GM23338 (cell line): ENCODE measurements around the gene AP2A1. TPM values are rescaled to one million over a fixed set of nuclear protein-coding genes. Genes with fewer than 3 reads are reported as not detected.

Source experiments
- ATAC-seq: fragments of 200-7000 bp; cut with Tn5 transposase; 3 replicates; pipeline ENCODE4 v1.9.1; 2020
- DNase-seq: peaks from one replicate; pipeline ENCODE4 v3.0.0-alpha.2; 2015; ENCODE audit warnings: low spot score
- H2AFZ ChIP-seq: fragments of 200-600 bp; sonication (generic); 2 replicates; pipeline ENCODE4 v1.8.0; 2016; ENCODE audit warnings: antibody characterized with exemption, mild to moderate bottlenecking, moderate library complexity
- H3F3A ChIP-seq: fragments of 200-600 bp; sonication (generic); replicated peaks from 2 replicates; pipeline ENCODE4 v1.8.0; 2017; ENCODE audit warnings: antibody characterized with exemption, mixed run types, low read depth
- H3K27ac ChIP-seq: fragments of 200-600 bp; sonication (generic); 2 replicates; pipeline ENCODE4 v1.6.1; 2016; ENCODE audit warnings: low read depth
- H3K27me3 ChIP-seq: fragments of 200-600 bp; sonication (generic); 2 replicates; pipeline ENCODE4 v1.8.0; 2016; ENCODE audit warnings: mild to moderate bottlenecking, mixed run types, moderate library complexity; ENCODE audit not compliant: insufficient read depth
- H3K36me3 ChIP-seq: fragments of 200-600 bp; sonication (generic); 2 replicates; pipeline ENCODE4 v1.8.0; 2016; ENCODE audit warnings: mild to moderate bottlenecking; ENCODE audit not compliant: insufficient read depth
- H3K4me1 ChIP-seq: fragments of 200-600 bp; sonication (generic); 2 replicates; pipeline ENCODE4 v1.8.0; 2016; ENCODE audit warnings: mild to moderate bottlenecking, moderate library complexity; ENCODE audit not compliant: insufficient read depth
- H3K4me2 ChIP-seq: fragments of 200-600 bp; sonication (generic); 2 replicates; pipeline ENCODE4 v1.7.1; 2017; ENCODE audit warnings: mixed run types
- H3K4me3 ChIP-seq: fragments of 200-600 bp; sonication (generic); 2 replicates; pipeline ENCODE4 v1.6.1; 2016; ENCODE audit warnings: mixed run types
- H3K79me2 ChIP-seq: fragments of 200-600 bp; sonication (generic); replicated peaks from 2 replicates; pipeline ENCODE4 v1.8.0; 2017; ENCODE audit warnings: mild to moderate bottlenecking; ENCODE audit not compliant: insufficient read depth
- H3K9me2 ChIP-seq: fragments of 200-600 bp; sonication (generic); 2 replicates; pipeline ENCODE4 v1.8.0; 2017; ENCODE audit not compliant: insufficient read depth
- H4K20me1 ChIP-seq: fragments of 200-600 bp; sonication (generic); replicated peaks from 2 replicates; pipeline ENCODE4 v1.8.0; 2017; ENCODE audit warnings: mild to moderate bottlenecking; ENCODE audit not compliant: insufficient read depth
- H3K27ac Mint-ChIP-seq: 2 replicates; pipeline ENCODE4 v1.8.0; 2020; ENCODE audit warnings: inconsistent platforms, mild to moderate bottlenecking, moderate library complexity, mixed read lengths
- H3K27me3 Mint-ChIP-seq: 3 replicates; pipeline ENCODE4 v1.8.0; 2022; ENCODE audit warnings: low read depth, mild to moderate bottlenecking, moderate library complexity, mixed read lengths, inconsistent platforms; ENCODE audit not compliant: insufficient read depth, poor library complexity
- H3K36me3 Mint-ChIP-seq: 3 replicates; pipeline ENCODE4 v1.8.0; 2021; ENCODE audit warnings: low read depth, mild to moderate bottlenecking, inconsistent platforms, moderate library complexity, mixed read lengths
- H3K4me1 Mint-ChIP-seq: 3 replicates; pipeline ENCODE4 v1.8.0; 2020; ENCODE audit warnings: mild to moderate bottlenecking, inconsistent platforms, mixed read lengths
- H3K4me3 Mint-ChIP-seq: 3 replicates; pipeline ENCODE4 v1.8.0; 2021; ENCODE audit warnings: moderate library complexity, mild to moderate bottlenecking, inconsistent platforms, mixed read lengths
- H3K9me3 Mint-ChIP-seq: 3 replicates; pipeline ENCODE4 v1.8.0; 2020; ENCODE audit warnings: moderate library complexity, mild to moderate bottlenecking, inconsistent platforms, mixed read lengths
- CREB1 ChIP-seq: fragments of 250-450 bp; sonication (Bioruptor Pico); IDR thresholded peaks from 2 replicates; pipeline ENCODE4 v1.5.0; 2020; ENCODE audit warnings: low read depth, mild to moderate bottlenecking, moderate library complexity
- CTCF ChIP-seq, 2 experiments: fragments of 200-600 bp in 1 of 2; sonication (generic) in 1 of 2; conservative IDR thresholded peaks; 2 replicates each; pipeline versions ENCODE4 v1.5.1 to v1.6.1; 2016 to 2017; ENCODE audit warnings: antibody characterized with exemption in 2 of 2, low read depth in 2 of 2, mild to moderate bottlenecking in 2 of 2, moderate library complexity in 1 of 2
- EZH2 ChIP-seq: fragments of 200-600 bp; sonication (generic); IDR thresholded peaks from one replicate; pipeline ENCODE4 v1.8.0; 2017; ENCODE audit warnings: antibody characterized with exemption, mild to moderate bottlenecking, low read depth; ENCODE audit not compliant: unreplicated experiment
- EZH2phosphoT487 ChIP-seq: fragments of 200-600 bp; sonication (generic); IDR thresholded peaks from one replicate; pipeline ENCODE4 v1.8.1; 2018; ENCODE audit warnings: antibody characterized with exemption; ENCODE audit not compliant: unreplicated experiment
- JUNB ChIP-seq: IDR thresholded peaks from one replicate; pipeline ENCODE4 v1.6.1; 2016; ENCODE audit warnings: antibody characterized with exemption; ENCODE audit not compliant: unreplicated experiment
- NANOG ChIP-seq: IDR thresholded peaks from 2 replicates; pipeline ENCODE4 v1.6.1; 2016; ENCODE audit warnings: antibody characterized with exemption, borderline replicate concordance
- POLR2AphosphoS5 ChIP-seq: IDR thresholded peaks from 2 replicates; pipeline ENCODE4 v1.6.1; 2016; ENCODE audit warnings: antibody characterized with exemption, low read depth
- STAT1 ChIP-seq: IDR thresholded peaks from one replicate; pipeline ENCODE4 v1.6.1; 2016; ENCODE audit warnings: antibody characterized with exemption; ENCODE audit not compliant: unreplicated experiment
- ZNF114 ChIP-seq: fragments of 250-450 bp; sonication (Bioruptor Pico); IDR thresholded peaks from 2 replicates; pipeline ENCODE4 v1.5.0; 2020; ENCODE audit warnings: mild to moderate bottlenecking, moderate library complexity
- ZNF331 ChIP-seq: fragments of 250-450 bp; sonication (Bioruptor Pico); IDR thresholded peaks from 2 replicates; pipeline ENCODE4 v1.5.0; 2020; ENCODE audit warnings: low read depth, mild to moderate bottlenecking, moderate library complexity
- polyA plus RNA-seq: library from polyadenylated mRNA; unstranded; fragments of >200 nt; fragmentation: Nextera tagmentation; extraction: Ambion mirVana; gene quantifications from 2 replicates; pipeline ENCODE4 v1.2.1, GENCODE V29; 2016
- total RNA-seq: library from RNA; depleted of rRNA; stranded (reverse); fragments of >200 nt; shearing (Covaris generic); gene quantifications from 2 replicates; pipeline ENCODE4 v1.2.3, GENCODE V29; 2014
- TF ChIP-seq, protein P1 (sequence below): IDR thresholded peaks from 2 replicates; pipeline ENCODE4 v1.6.1; 2016; ENCODE audit warnings: antibody characterized with exemption
- TF ChIP-seq, protein P2 (sequence below): IDR thresholded peaks from one replicate; pipeline ENCODE4 v1.6.1; 2018; ENCODE audit warnings: antibody characterized with exemption; ENCODE audit not compliant: unreplicated experiment
- TF ChIP-seq, protein P3 (sequence below): fragments of 250-450 bp; sonication (Bioruptor Pico); IDR thresholded peaks from 2 replicates; pipeline ENCODE4 v1.5.0; 2020; ENCODE audit warnings: mild to moderate bottlenecking, moderate library complexity

Gene AP2A1
- total and polyA plus RNA-seq, 2 experiments from 2014 or later, result 34.1 to 129 TPM

- H3K4me3 ChIP-seq, result no peak overlapping the region
- no peak overlapping the region for H2AFZ ChIP-seq
- no peak overlapping the region for H3K4me2 ChIP-seq
- 0 out of 2 replicates have a peak, but pooled peaks cover 12% of the 10 kb centered on the region for H3F3A ChIP-seq
- no peaks in the 10 kb centered on the region for H4K20me1 ChIP-seq
- peak; percentile 49 for ATAC-seq
- peaks cover 3% of the 10 kb centered on the region; the same call in 1 of the 2 replicates for H3K9me2 ChIP-seq
- no peak overlapping the region for H3K4me3 Mint-ChIP-seq
- no peaks in the 10 kb centered on the region for H3K4me1 Mint-ChIP-seq
- peaks cover 3% of the 10 kb centered on the region for H3K36me3 Mint-ChIP-seq
- peaks cover 16% of the 10 kb centered on the region for H3K9me3 Mint-ChIP-seq
- no peaks in the 10 kb centered on the region for H3K27me3 ChIP-seq
- no peak for TF ChIP-seq STAT1
- TF ChIP-seq, protein P1, sequence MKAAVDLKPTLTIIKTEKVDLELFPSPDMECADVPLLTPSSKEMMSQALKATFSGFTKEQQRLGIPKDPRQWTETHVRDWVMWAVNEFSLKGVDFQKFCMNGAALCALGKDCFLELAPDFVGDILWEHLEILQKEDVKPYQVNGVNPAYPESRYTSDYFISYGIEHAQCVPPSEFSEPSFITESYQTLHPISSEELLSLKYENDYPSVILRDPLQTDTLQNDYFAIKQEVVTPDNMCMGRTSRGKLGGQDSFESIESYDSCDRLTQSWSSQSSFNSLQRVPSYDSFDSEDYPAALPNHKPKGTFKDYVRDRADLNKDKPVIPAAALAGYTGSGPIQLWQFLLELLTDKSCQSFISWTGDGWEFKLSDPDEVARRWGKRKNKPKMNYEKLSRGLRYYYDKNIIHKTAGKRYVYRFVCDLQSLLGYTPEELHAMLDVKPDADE, result no peak
- no peak for TF ChIP-seq CTCF (conservative IDR thresholded peaks at IDR 0.05; ENCODE audit: low read depth in 2 of 2)
- no peak for TF ChIP-seq JUNB
- TF ChIP-seq, protein P2, sequence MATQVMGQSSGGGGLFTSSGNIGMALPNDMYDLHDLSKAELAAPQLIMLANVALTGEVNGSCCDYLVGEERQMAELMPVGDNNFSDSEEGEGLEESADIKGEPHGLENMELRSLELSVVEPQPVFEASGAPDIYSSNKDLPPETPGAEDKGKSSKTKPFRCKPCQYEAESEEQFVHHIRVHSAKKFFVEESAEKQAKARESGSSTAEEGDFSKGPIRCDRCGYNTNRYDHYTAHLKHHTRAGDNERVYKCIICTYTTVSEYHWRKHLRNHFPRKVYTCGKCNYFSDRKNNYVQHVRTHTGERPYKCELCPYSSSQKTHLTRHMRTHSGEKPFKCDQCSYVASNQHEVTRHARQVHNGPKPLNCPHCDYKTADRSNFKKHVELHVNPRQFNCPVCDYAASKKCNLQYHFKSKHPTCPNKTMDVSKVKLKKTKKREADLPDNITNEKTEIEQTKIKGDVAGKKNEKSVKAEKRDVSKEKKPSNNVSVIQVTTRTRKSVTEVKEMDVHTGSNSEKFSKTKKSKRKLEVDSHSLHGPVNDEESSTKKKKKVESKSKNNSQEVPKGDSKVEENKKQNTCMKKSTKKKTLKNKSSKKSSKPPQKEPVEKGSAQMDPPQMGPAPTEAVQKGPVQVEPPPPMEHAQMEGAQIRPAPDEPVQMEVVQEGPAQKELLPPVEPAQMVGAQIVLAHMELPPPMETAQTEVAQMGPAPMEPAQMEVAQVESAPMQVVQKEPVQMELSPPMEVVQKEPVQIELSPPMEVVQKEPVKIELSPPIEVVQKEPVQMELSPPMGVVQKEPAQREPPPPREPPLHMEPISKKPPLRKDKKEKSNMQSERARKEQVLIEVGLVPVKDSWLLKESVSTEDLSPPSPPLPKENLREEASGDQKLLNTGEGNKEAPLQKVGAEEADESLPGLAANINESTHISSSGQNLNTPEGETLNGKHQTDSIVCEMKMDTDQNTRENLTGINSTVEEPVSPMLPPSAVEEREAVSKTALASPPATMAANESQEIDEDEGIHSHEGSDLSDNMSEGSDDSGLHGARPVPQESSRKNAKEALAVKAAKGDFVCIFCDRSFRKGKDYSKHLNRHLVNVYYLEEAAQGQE, result no peak
- TF ChIP-seq POLR2AphosphoS5, result no peak
- TF ChIP-seq, protein P3, sequence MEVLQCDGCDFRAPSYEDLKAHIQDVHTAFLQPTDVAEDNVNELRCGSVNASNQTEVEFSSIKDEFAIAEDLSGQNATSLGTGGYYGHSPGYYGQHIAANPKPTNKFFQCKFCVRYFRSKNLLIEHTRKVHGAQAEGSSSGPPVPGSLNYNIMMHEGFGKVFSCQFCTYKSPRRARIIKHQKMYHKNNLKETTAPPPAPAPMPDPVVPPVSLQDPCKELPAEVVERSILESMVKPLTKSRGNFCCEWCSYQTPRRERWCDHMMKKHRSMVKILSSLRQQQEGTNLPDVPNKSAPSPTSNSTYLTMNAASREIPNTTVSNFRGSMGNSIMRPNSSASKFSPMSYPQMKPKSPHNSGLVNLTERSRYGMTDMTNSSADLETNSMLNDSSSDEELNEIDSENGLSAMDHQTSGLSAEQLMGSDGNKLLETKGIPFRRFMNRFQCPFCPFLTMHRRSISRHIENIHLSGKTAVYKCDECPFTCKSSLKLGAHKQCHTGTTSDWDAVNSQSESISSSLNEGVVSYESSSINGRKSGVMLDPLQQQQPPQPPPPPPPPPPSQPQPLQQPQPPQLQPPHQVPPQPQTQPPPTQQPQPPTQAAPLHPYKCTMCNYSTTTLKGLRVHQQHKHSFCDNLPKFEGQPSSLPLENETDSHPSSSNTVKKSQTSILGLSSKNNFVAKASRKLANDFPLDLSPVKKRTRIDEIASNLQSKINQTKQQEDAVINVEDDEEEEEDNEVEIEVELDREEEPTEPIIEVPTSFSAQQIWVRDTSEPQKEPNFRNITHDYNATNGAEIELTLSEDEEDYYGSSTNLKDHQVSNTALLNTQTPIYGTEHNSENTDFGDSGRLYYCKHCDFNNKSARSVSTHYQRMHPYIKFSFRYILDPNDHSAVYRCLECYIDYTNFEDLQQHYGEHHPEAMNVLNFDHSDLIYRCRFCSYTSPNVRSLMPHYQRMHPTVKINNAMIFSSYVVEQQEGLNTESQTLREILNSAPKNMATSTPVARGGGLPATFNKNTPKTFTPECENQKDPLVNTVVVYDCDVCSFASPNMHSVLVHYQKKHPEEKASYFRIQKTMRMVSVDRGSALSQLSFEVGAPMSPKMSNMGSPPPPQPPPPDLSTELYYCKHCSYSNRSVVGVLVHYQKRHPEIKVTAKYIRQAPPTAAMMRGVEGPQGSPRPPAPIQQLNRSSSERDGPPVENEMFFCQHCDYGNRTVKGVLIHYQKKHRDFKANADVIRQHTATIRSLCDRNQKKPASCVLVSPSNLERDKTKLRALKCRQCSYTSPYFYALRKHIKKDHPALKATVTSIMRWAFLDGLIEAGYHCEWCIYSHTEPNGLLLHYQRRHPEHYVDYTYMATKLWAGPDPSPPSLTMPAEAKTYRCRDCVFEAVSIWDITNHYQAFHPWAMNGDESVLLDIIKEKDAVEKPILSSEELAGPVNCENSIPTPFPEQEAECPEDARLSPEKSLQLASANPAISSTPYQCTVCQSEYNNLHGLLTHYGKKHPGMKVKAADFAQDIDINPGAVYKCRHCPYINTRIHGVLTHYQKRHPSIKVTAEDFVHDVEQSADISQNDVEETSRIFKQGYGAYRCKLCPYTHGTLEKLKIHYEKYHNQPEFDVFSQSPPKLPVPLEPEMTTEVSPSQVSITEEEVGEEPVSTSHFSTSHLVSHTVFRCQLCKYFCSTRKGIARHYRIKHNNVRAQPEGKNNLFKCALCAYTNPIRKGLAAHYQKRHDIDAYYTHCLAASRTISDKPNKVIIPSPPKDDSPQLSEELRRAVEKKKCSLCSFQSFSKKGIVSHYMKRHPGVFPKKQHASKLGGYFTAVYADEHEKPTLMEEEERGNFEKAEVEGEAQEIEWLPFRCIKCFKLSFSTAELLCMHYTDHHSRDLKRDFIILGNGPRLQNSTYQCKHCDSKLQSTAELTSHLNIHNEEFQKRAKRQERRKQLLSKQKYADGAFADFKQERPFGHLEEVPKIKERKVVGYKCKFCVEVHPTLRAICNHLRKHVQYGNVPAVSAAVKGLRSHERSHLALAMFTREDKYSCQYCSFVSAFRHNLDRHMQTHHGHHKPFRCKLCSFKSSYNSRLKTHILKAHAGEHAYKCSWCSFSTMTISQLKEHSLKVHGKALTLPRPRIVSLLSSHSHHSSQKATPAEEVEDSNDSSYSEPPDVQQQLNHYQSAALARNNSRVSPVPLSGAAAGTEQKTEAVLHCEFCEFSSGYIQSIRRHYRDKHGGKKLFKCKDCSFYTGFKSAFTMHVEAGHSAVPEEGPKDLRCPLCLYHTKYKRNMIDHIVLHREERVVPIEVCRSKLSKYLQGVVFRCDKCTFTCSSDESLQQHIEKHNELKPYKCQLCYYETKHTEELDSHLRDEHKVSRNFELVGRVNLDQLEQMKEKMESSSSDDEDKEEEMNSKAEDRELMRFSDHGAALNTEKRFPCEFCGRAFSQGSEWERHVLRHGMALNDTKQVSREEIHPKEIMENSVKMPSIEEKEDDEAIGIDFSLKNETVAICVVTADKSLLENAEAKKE (CRISPR knock-in tag), result no peak
- TF ChIP-seq EZH2phosphoT487, result no peak
- TF ChIP-seq ZNF331, result no peak
- TF ChIP-seq CREB1 (CRISPR knock-in tag), result no peak
- TF ChIP-seq EZH2, result no peak
- no peak for TF ChIP-seq ZNF114 (CRISPR knock-in tag)
- no peak for TF ChIP-seq NANOG
- peaks cover 4% of the 10 kb centered on the region; the same call in 1 of the 2 replicates for H3K4me1 ChIP-seq
- H3K79me2 ChIP-seq, result no peaks in the 10 kb centered on the region
- H3K27me3 Mint-ChIP-seq, result peaks cover 18% of the 10 kb centered on the region
- no peak overlapping the region for H3K27ac Mint-ChIP-seq
- DNase-seq, result peak; percentile 91
- no peaks in the 10 kb centered on the region for H3K36me3 ChIP-seq
- no peak overlapping the region for H3K27ac ChIP-seq
Observed at GRCh38 chr19:49744946-49745381, 21.8 kb upstream of the AP2A1 start.
